HUES48 (cell line): Measurements from ENCODE around the gene NFATC4.

Experiments used
- H3K27ac ChIP-seq: one replicate; pipeline ENCODE4 v1.7.0; 2013; ENCODE audit warnings: low read depth, low read length, inconsistent platforms
- H3K27me3 ChIP-seq: 2 replicates; pipeline ENCODE4 v1.6.1; 2013; ENCODE audit warnings: mild to moderate bottlenecking, low read length; ENCODE audit not compliant: control insufficient read depth, insufficient read depth
- H3K36me3 ChIP-seq: 2 replicates; pipeline ENCODE4 v1.6.1; 2013; ENCODE audit warnings: low read length; ENCODE audit not compliant: control insufficient read depth, insufficient read depth
- H3K4me1 ChIP-seq: 2 replicates; pipeline ENCODE4 v1.6.1; 2013; ENCODE audit warnings: mild to moderate bottlenecking, low read length; ENCODE audit not compliant: control insufficient read depth, insufficient read depth
- H3K4me3 ChIP-seq: 2 replicates; pipeline ENCODE4 v1.5.1; 2013; ENCODE audit warnings: mild to moderate bottlenecking, low read depth, low read length
- H3K9ac ChIP-seq: 2 replicates; pipeline ENCODE4 v1.6.1; 2013; ENCODE audit warnings: mild to moderate bottlenecking, low read depth, low read length, moderate library complexity
- H3K9me3 ChIP-seq: 2 replicates; pipeline ENCODE4 v1.6.1; 2013; ENCODE audit warnings: low read length; ENCODE audit not compliant: control insufficient read depth, insufficient read depth

The NFATC4 gene

GRCh38 chr14:24330973-24331674 is 36.9 kb upstream of the NFATC4 start:
- Histone ChIP-seq H3K9ac (no peak overlapping the region), H3K36me3 (no peaks in the 10 kb centered on the region), H3K4me1 (peaks cover 10% of the 10 kb centered on the region; the same call in 1 of the 2 replicates), H3K9me3 (no peaks in the 10 kb centered on the region), H3K27ac (no peak overlapping the region), H3K27me3 (peaks cover 72% of the 10 kb centered on the region), H3K4me3 (no peak overlapping the region)

- H3K9me3 ChIP-seq: no peaks in the 10 kb centered on the region
- H3K4me1 ChIP-seq: peaks cover 10% of the 10 kb centered on the region; the same call in 1 of the 2 replicates
- no peak overlapping the region for H3K9ac ChIP-seq
- H3K27me3 ChIP-seq: peaks cover 79% of the 10 kb centered on the region
- H3K36me3 ChIP-seq: no peaks in the 10 kb centered on the region
- H3K4me3 ChIP-seq: peak overlapping the region; percentile 61
- H3K27ac ChIP-seq: no peak overlapping the region
These were observed 36.2 kb upstream of the NFATC4 start for GRCh38 chr14:24331731-24332267.

GRCh38 chr14:24332268-24332993 is 35.6 kb upstream of the NFATC4 start:
- peak overlapping the region; percentile 61 for H3K4me3 ChIP-seq

GRCh38 chr14:24334431-24335291 is 33.3 kb upstream of the NFATC4 start, which contains the start of gene ADCY4:
ADCY4 (minus strand) TSS chr14:24335071; CDS start chr14:24334652, 419 bp downstream.
- no peaks in the 10 kb centered on the region for H3K36me3 ChIP-seq
- no peaks in the 10 kb centered on the region for H3K9me3 ChIP-seq
- peaks cover 14% of the 10 kb centered on the region; the same call in 1 of the 2 replicates for H3K4me1 ChIP-seq
- peaks cover 100% of the 10 kb centered on the region for H3K27me3 ChIP-seq
- no peak within 1 kb of the TSS for H3K9ac ChIP-seq
- no peak within 1 kb of the TSS for H3K27ac ChIP-seq
- peak within 1 kb of the TSS; percentile 74 for H3K4me3 ChIP-seq

More at GRCh38 chr14:24332268-24332993, 35.6 kb upstream of the NFATC4 start:
- Histone ChIP-seq H3K9ac (no peak overlapping the region), H3K27ac (no peak overlapping the region), H3K9me3 (no peaks in the 10 kb centered on the region), H3K36me3 (no peaks in the 10 kb centered on the region), H3K4me1 (peaks cover 10% of the 10 kb centered on the region; the same call in 1 of the 2 replicates), H3K27me3 (peaks cover 85% of the 10 kb centered on the region)

- Histone ChIP-seq H3K9ac (no peak overlapping the region), H3K4me3 (peak overlapping the region; percentile 74), H3K9me3 (no peaks in the 10 kb centered on the region), H3K27ac (no peak overlapping the region), H3K27me3 (peaks cover 100% of the 10 kb centered on the region), H3K4me1 (peaks cover 14% of the 10 kb centered on the region; the same call in 1 of the 2 replicates), H3K36me3 (no peaks in the 10 kb centered on the region)
These were observed 32.4 kb upstream of the NFATC4 start for GRCh38 chr14:24335461-24336171.

- H3K9me3 ChIP-seq: no peaks in the 10 kb centered on the region
- no peaks in the 10 kb centered on the region for H3K36me3 ChIP-seq
- no peak overlapping the region for H3K9ac ChIP-seq
- H3K27me3 ChIP-seq: peaks cover 95% of the 10 kb centered on the region
- no peak overlapping the region for H3K27ac ChIP-seq
- H3K4me1 ChIP-seq: peaks cover 9% of the 10 kb centered on the region; the same call in 1 of the 2 replicates
- H3K4me3 ChIP-seq: no peak overlapping the region
These were observed 30.7 kb upstream of the NFATC4 start for GRCh38 chr14:24337144-24337823.

GRCh38 chr14:24337824-24338175 is 30.2 kb upstream of the NFATC4 start:
- Histone ChIP-seq H3K36me3 (no peaks in the 10 kb centered on the region), H3K4me1 (peaks cover 8% of the 10 kb centered on the region; the same call in 1 of the 2 replicates), H3K9ac (no peak overlapping the region), H3K9me3 (no peaks in the 10 kb centered on the region), H3K4me3 (no peak overlapping the region), H3K27ac (no peak overlapping the region), H3K27me3 (peaks cover 90% of the 10 kb centered on the region)

GRCh38 chr14:24338843-24339242 is 29.1 kb upstream of the NFATC4 start:
- Histone ChIP-seq H3K9ac (no peak overlapping the region), H3K36me3 (no peaks in the 10 kb centered on the region), H3K4me3 (peak overlapping the region; percentile 61), H3K9me3 (no peaks in the 10 kb centered on the region), H3K27me3 (peaks cover 80% of the 10 kb centered on the region), H3K27ac (no peak overlapping the region), H3K4me1 (peaks cover 8% of the 10 kb centered on the region; the same call in 1 of the 2 replicates)

GRCh38 chr14:24339284-24340151 is 28.5 kb upstream of the NFATC4 start, which contains the start of gene RIPK3:
RIPK3 (minus strand) TSS chr14:24339991; CDS start chr14:24339826, 165 bp downstream.
- Histone ChIP-seq H3K27me3 (peaks cover 73% of the 10 kb centered on the region), H3K9me3 (no peaks in the 10 kb centered on the region), H3K4me3 (peak within 1 kb of the TSS; percentile 61), H3K4me1 (0 out of 2 replicates have a peak, but pooled peaks cover 8% of the 10 kb centered on the region), H3K36me3 (no peaks in the 10 kb centered on the region), H3K27ac (no peak within 1 kb of the TSS), H3K9ac (no peak within 1 kb of the TSS)
